Effector CD4-positive, alpha-beta T cell (primary cell): ENCODE measurements around the gene EGF.
"Not testable (repeated sequence)": the region's sequence is repeated elsewhere in the genome, so short reads cannot be mapped to it uniquely, and the experiment has no call there.

Experiments used
- DNase-seq: peaks from one replicate; pipeline ENCODE4 v3.0.0-alpha.2; 2020

Gene EGF

DNA sequence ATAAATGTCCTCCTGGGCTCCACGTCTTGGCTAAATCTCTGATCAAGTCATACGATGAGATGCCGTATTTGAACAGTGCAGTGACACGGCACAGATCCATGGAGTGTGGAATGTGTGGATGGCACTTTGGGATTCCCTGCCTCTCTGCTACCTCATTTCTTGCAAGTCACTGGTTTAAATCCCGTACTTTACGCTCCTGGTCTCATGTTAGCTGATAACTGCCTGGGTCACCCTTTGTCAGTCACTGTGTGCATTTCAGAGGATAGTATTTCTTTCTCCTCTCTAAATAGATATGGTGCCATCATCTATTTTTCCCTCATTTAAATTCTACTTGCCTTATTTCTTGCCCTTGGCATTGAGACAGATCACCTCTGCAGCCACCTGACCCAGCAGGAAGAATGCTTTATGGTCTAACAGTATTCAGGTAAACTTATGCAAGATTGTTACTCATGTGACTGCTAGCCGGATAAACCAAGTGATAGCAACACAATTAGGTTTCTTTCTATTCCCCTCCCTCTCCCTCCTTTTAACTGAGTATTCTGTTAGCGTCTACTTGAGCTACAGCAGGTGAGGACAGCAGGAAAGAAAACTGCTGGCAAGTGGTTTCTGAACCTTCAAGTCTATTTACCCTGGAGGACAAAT, 2.8 kb downstream of the EGF start:
- DNase-seq = no peak

DNA sequence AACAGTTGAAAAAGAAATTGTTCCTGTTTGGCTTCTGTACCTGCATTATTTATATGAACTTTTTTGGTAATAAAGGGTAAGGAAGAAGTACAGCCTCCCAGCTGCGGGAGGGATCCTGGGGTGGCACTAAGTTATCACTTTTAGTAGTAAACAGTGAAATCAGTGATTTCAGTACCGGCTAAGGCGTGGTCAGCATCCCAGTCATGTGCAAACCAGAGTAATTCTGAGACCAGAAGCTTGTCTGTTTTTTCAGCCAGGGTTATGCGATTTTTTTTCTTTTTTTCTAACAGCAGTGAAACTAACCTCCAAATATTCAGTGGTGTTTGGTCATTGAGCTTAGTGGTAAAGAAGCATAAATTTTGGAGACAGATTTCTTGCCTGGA, 3.3 kb downstream of the EGF start:
- DNase-seq = no peak

DNA sequence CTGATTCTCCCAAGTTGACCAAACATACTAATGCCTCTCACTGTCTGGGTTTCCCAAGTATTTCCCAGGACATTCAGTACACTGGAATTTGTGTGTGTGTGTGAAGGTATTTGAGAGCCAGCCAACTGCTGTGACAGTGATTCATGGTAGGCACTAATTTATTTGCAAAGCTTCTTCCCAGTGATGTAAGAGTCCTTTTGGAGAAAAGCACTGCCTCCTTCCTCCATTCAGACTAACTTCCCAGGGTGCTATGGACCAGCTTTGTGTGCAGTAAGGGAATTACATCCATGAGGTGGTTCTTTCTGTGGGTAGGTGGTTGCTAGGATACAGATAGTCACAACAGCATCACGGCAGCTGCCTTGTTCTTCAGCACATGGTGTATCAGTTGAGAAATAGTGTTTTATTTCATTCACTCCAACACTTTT, 8.7 kb downstream of the EGF start:
- no peak for DNase-seq

DNA sequence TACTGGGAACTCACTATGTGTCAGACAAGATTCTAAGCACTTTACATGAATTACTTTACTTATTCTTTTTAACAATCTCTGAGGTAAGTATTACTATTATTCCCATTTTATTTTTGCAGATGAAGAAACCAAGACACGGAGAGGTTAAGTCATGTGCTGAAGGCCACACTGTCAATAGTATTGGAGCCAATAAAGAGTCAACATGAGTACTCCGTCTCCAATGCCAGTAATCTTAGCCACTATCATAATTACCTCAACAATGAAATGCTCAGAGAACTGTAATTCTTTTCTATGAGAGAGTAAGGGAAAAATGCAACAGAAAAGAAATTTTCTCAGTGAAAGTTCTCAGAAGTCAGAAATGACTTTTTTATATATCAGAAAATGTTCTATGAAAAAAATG, 12.7 kb downstream of the EGF start:
- DNase-seq = no peak

DNA sequence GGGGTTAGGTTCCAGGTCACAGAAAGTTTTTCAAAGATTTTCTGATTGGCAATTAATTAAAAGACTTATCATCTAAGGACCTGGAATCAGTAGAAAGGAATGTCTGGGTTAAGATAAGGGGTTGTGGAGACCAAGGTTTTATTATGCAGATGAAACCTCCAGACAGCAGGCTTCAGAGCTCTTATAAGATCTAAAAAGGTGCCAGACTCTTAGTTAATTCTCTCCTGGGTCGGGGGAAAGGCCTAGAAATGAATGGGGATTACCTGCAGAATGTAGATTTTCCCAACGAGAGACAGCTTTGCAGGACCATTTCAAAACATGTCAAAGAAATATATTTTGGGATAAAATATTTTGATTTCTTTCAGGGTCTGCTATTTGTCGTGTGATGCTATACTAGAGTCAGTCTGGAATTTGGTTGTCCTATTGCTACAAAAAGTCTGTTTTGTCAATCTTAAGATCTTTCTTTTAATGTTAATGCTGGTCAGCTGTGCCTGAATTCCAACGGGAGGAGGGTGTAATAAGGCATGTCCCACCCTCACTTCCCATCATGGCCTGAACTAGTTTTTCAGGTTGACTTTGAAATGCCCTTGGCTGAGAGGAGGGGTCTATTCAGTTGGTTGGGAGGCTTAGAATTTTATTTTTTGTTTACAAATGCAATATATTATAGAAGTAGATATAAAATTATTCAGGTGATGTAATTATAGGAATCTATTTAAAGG, 15.8 kb downstream of the EGF start:
- DNase-seq = no peak

DNA sequence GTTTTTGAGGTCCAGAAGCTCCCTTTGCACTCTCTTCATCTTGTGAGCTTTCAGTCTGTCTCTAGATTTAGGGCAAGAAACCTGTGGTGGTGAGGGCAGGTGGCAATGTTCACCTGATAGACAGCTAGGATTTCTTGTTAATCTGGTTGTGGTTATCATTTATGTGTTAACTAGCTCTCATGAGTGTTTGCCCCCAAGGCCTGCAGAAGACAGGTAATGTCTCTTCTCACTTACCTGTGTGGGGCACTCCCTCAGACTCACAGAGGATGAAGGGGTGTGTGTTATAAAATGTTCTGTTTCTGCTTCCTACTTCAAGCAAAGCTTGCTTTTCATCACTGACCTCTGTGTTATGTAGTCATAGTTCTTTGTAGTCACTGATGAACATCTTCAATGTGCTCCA, 17.8 kb downstream of the EGF start:
- no peak for DNase-seq

DNA sequence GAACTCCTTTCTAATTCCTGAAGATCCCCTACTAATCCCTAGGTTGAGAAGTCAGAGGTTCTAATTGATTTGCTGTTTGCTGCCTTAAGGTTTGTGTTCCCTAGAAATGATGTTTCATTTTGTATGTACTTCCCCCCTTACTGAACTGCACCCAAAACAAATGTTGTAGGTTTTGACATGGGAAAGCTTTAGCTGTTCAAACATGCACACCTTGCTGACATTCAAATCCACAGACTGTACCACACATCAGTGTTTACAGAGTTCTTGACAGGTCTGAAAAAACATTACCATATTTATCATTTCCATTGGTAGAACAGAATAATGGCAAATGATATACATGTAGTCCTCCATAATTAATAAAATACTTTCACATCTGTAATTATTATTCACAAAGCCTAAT, 18.2 kb downstream of the EGF start:
- no peak for DNase-seq

DNA sequence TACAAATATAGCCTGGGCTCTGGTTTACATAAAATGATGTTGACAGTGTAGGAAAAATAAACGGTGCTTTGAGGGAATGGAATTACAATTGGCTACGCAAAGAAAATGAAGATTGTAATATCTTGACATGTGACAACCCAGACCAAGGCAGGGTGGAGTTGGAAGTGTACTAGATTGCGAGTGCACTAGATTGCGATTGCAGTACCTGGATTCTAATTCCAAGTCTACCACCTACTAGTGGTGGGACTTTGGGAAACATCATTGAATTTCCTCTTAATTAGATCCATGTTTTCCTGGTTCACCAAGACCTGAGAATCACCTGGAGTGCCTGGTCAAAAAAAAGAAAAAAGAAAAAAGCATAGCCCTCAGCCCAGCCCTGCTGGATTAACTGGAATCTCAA, 18.6 kb downstream of the EGF start:
- DNase-seq = no peak

DNA sequence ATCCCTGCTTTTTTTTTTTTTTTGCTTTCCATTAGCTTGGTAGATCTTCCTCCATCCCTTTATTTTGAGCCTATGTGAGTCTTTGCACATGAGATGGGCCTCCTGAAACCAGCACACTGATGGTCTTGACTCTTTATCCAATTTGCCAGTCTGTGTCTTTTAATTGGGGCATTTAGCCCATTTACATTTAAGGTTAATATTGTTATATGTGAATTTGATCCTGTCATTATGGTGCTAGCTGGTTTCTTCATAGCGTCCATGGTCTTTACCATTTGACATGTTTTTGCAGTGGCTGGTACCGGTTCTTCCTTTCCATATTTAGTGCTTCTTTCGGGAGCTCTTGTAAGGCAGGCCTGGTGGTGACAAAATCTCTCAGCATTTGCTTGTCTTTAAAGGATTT, 24.7 kb downstream of the EGF start:
- DNase-seq = not testable (repeated sequence)

DNA sequence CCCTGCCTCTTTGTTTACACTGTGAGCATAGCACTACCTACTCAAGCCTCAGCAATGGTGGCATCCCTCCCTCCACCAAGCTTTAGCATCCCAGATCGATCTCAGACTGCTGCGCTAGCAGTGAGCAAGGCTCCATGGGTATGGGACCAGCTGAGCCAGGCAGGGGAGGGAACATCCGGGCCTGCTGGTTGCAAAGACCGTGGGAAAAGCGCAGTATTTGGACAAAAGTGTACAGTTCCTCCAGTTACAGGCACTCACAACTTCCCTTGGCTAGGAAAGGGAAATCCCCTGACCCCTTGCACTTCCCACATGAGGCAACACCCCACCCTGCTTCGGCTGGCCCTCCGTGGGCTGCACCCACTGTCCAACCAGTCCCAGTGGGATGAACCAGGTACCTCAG, 26.5 kb downstream of the EGF start:
- DNase-seq = no peak

DNA sequence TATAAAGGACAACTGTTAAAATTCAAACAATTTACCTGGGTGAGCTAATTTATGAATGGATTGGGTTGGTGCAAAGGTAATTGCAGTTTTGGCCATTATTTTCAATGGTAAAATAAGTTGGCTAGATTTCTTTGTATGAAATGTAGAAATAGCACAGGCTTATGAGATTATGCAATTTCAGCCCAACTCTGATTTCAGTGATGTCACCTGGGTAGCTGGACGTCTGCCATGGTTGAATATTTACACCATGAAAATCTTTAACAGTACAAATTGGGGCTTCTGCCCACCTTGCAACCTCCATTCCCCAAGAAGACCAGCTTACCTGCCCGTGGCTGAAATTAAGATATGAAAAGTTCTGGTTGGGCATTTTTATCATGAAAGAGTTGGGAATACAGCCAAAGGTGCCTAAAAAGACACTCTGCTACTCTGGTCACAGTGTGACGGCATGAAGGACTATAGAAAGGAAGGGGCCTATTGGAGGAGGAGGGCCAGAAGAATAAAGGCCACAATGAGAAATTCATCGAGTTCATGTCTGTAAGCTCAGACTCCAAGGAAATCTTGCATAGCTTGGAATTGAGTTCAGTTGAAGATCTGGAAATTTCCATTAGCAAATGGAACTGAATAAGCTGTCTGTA, 29.7 kb downstream of the EGF start:
- no peak for DNase-seq

DNA sequence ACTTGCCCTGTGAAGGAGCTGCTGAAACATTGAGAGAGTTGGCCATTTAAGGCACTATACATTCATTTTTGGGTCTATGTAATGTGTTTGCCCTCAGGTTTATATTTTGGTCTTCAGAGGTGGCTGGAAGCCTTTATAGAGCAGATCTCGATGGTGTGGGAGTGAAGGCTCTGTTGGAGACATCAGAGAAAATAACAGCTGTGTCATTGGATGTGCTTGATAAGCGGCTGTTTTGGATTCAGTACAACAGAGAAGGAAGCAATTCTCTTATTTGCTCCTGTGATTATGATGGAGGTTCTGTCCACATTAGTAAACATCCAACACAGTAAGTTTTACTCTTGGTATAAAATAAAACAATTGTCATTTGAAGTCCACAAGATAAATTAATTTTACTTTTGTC, 31.1 kb downstream of the EGF start:
- no peak for DNase-seq

DNA sequence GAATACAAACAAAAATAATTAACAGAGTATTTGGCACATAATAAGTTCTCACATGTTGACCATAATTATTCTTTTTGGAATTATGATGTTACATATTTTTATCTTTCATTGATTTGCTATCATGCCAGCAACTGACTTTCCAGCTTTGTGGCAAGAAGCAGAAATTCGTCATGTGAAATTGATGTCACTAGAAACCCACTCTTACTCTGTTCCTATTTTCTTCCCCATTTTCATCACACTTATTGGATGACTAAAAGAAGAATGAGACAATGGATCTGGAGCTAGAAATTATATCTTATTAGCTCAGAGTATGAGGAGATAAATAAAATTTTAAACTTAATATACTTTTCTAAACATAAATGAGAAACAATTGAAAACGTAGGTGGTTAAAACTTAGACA, 31.9 kb downstream of the EGF start:
- DNase-seq = no peak

DNA sequence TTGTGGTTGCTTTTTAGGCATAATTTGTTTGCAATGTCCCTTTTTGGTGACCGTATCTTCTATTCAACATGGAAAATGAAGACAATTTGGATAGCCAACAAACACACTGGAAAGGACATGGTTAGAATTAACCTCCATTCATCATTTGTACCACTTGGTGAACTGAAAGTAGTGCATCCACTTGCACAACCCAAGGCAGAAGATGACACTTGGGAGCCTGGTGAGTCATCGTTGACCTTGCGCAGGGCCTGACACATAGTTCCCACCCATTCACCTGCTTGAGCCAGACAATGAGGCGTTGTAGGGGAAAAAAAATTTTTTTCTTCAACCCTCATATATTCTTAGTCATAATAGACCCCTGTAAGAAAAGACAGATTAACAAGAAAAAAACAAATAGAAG, 32.4 kb downstream of the EGF start:
- DNase-seq = no peak

DNA sequence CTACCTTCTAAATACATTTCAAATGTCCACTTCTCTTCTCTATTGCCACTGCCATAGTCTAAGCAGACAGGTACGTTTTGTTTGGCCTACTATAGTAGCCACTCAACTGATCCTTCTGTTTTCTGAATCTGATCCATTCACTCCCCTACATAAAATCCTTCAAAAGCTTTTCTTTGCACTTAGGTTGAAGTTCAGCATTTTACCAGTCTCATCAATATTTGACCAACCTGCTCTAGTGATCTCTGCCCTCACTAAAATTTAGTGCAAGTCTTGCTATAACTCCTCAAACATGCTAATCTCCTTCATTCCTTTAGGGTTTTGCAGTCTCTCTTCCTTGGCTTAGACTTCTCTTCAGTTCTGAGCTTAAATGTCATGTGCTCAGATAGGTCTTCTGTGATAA, 33.4 kb downstream of the EGF start:
- no peak for DNase-seq

DNA sequence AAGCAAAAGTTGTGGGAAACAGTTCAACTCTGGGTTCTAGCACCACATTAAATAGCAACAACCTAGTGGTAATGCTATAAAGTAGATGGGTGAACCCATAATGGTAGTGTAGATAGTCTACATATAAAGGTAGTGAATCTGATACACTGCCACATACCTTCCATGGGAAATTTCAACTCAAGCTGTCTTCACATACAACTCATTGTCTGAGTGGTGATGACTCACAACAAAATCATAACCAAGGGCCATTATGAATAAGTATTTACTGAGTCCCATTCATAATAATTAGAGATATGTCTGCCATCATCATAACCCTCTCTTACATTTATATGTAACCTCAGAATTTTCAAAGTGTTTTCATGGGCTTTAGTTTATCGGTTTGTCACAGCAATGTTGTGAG, 34.8 kb downstream of the EGF start:
- no peak for DNase-seq

DNA sequence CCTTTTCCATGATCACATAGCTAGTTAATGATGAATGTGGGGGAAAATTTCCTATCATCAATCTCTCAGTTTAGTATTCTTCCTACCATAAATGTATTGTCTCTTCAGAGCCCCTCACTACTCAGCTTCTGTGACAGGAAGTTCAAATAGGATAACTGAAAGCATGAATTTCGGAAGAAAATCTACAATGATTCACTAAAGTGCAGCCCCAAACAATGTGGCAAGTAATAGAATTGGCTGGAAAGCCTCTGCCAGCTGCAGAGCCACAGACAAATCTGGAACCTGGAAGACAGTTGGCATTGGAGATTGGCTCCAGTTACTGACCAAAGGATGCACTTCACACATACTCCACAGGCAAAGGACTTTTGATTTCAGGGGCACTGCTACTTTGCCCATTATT, 35.2 kb downstream of the EGF start:
- no peak for DNase-seq

DNA sequence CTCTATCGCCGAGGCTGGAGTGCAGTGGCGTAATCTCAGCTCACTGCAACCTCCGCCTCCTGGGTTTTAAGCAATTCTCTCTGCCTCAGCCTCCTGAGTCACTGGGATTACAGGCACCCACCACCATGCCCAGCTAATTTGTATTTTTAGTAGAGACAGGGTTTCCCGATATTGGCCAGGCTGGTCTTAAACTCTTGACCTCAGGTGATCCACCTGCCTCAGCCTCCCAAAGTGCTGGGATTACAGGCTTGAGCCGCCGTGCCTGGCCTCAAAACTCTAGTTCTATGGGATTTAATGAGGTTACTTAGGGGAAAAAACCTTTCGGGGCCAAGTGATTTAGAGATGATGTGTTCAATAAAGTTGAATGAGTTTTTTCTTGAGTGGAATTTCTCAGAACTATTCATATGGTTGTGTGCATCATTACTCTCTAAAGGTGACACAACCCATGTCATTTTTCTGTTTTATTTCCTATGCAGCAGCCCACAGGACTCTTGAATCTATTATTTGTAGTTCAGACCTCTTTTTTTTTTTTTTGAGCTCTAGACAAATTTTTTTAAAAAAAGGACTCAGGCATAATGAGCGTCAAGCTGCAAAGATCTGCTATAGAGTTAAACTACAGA, 36.5 kb downstream of the EGF start:
- not testable (repeated sequence) for DNase-seq

DNA sequence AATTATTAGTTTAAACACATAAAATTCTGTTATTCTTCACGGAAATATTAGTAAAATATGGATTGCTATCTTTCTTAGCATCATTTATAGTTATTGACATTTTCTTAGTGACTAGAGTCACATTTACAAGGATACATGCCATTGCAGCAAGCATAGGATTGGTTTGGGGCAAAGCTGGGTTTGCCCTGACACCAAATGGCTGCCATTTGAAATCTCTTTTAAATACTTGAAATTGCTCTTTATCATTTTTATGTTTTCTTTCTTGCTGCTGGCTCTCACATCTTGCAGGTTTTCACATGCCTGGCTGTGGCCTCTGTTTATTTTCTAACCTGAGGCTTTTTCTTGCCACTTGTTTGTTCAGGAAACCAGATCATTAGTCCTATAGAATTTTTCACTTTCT, 39.9 kb downstream of the EGF start:
- DNase-seq = no peak

DNA sequence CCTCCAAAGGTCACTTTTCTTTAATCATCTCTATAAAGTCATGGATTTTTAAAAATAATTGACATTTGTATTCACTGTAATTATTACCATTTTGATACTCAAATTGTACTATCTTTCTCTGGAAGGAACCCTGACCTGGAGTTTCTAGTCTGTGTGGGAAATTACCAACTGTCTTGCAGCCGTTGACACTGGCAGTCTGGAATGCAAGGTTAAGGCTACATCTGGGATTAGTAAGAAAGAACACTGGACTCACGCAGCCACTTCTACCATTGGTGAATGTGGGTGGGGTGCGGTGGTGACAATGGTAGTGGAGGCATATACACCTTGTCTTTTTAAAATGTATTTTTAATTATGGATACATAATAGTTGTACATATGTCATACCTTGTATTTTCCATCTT, 40.9 kb downstream of the EGF start:
- DNase-seq = no peak

DNA sequence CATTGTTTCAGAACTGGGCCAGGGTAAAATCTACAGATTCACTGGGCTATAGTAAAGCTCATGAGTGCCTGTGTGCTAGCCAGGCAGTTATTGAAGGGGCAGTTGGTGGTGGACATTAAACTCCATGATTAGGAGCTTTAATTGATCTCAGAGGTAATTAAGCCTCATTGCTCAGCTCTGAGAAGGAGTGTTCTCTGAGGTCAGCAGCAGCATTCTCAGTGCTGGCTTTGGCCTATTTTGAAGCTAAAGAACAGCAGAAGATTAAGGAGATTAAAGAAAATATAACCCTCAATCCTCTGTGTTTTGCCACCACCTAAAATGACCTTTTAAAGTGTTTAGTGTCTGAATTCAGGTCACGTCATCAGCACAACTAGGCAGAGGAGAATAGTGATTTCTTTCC, 42.5 kb downstream of the EGF start:
- no peak for DNase-seq

DNA sequence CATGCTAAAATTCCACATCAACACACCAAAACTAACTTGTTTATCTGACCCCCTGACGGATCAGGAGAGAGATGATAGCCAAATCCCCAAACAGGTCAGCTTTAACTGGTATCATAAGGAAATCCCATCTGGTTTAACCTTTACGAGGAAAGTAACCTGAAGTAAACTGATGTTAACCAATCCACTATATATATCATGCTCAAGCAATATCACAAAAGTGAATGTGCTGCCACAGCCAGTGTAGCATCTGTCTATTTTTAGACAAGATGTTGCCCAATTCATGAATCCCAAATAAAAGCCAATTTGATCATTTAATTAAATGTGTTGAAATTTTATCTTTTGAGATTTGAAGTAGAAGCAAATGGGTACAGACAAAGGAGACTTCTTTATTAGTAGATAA, 44.5 kb downstream of the EGF start:
- DNase-seq = no peak

DNA sequence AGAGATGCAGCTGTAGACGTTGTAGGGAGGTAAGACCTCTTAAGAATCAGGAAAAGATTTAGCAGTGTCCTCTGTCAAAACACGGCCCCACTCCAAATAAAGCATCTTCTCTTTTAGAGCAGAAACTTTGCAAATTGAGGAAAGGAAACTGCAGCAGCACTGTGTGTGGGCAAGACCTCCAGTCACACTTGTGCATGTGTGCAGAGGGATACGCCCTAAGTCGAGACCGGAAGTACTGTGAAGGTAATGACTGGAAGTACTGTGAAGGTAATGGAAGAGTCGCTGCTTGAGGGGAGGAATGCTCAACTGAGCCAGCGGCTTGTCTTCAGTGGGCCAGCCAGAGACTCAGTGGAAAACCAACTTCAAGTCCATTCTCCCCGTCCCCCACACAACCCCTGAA, 46.5 kb downstream of the EGF start:
- DNase-seq = no peak

DNA sequence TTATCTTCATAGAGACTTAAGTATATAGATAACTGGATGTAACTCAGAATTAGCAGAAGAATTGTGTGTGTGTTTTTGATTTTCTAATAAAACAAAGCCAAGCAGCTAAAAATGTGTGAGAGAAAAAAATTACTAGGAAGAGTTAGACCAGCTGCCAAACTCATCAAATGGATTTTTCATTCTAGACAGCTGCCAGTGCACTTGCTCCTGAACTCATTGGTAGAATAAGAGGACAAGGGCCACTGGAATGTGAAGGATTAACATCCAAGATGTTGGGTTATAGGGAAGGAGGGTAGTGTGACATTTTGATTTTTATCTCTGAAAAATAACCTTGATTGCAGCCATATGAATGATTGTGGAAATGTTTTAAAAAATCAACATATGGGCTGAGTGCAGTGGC, 49.7 kb downstream of the EGF start:
- no peak for DNase-seq
